Measurements from ENCODE around the gene TP53BP1. TPM values are rescaled to one million over a fixed set of nuclear protein-coding genes. Genes with fewer than 3 reads are reported as not detected.
"Not testable (repeated sequence)": the region's sequence is repeated elsewhere in the genome, so short reads cannot be mapped to it uniquely, and the experiment has no call there.

The TP53BP1 gene
- polyA plus RNA-seq (ENCODE audit: insufficient read length in 10 of 10) = 10 to 100 TPM; 32.6 to 62.0 (median 42.5) TPM
- long read RNA-seq, donor 1, partial matches to known transcripts = 0 of 1 reads
- long read RNA-seq, donor 1, other reads (novel, unspliced or antisense) = 0 of 1 reads
- long read RNA-seq, donor 2, full-length matches to known transcripts = 2 of 29 reads
- long read RNA-seq, donor 2, partial matches to known transcripts = 27 of 29 reads
- long read RNA-seq, donor 2, other reads (novel, unspliced or antisense) = 0 of 29 reads
- long read RNA-seq, donor 3 = 0 reads
- long read RNA-seq, donor 4, partial matches to known transcripts = 15 of 15 reads
- long read RNA-seq, donor 4, other reads (novel, unspliced or antisense) = 0 of 15 reads
- long read RNA-seq, donor 5 = 0 reads
- long read RNA-seq, donor 6, full-length matches to known transcripts = 2 of 35 reads
- long read RNA-seq, donor 6, partial matches to known transcripts = 33 of 35 reads
- long read RNA-seq, donor 6, other reads (novel, unspliced or antisense) = 0 of 35 reads
- long read RNA-seq, donor 7, full-length matches to known transcripts = 2 of 2 reads
- long read RNA-seq, donor 7, partial matches to known transcripts = 0 of 2 reads
- long read RNA-seq, donor 7, other reads (novel, unspliced or antisense) = 0 of 2 reads
- long read RNA-seq, donor 8, partial matches to known transcripts = 40 of 40 reads
- long read RNA-seq, donor 8, other reads (novel, unspliced or antisense) = 0 of 40 reads
- long read RNA-seq, donor 9 = 0 reads

GRCh38 chr15:43492673-43493601, at the start of gene TP53BP1:
TSS of gene TP53BP1 (minus strand) at chr15:43493156. CDS start at chr15:43493043, 113 bp downstream.
- DNase-seq = peak; percentile 95 to 98 (median 96)

- DNase-seq = no peak
These were observed 48.8 kb upstream of the TP53BP1 start for GRCh38 chr15:43541785-43542184.

GRCh38 chr15:43538091-43538490, 45.1 kb upstream of the TP53BP1 start:
- no peak for DNase-seq

- DNase-seq = no peak
These were observed 41.9 kb upstream of the TP53BP1 start for GRCh38 chr15:43534897-43535296.

- DNase-seq = not testable (repeated sequence)
These were observed 39.9 kb upstream of the TP53BP1 start for GRCh38 chr15:43532826-43533225.

GRCh38 chr15:43531018-43531670, 38.2 kb upstream of the TP53BP1 start:
- DNase-seq = peak in 1 of 3 donors; percentile 29

- no peak for DNase-seq
These were observed 36.8 kb upstream of the TP53BP1 start for GRCh38 chr15:43529587-43530345.

- DNase-seq = no peak
These were observed 36.2 kb upstream of the TP53BP1 start for GRCh38 chr15:43529141-43529540.

GRCh38 chr15:43528542-43529007, 35.6 kb upstream of the TP53BP1 start:
- no peak for DNase-seq

- no peak for DNase-seq
These were observed 35.0 kb upstream of the TP53BP1 start for GRCh38 chr15:43527802-43528541.

- no peak for DNase-seq
These were observed 34.3 kb upstream of the TP53BP1 start for GRCh38 chr15:43527016-43527801.

GRCh38 chr15:43526261-43526930, 33.4 kb upstream of the TP53BP1 start:
- no peak for DNase-seq

GRCh38 chr15:43525131-43525530, 32.2 kb upstream of the TP53BP1 start:
- DNase-seq = no peak

- DNase-seq = no peak
These were observed 31.4 kb upstream of the TP53BP1 start for GRCh38 chr15:43524254-43524845.

- no peak for DNase-seq
These were observed 30.7 kb upstream of the TP53BP1 start for GRCh38 chr15:43523646-43524045.

- DNase-seq = no peak
These were observed 29.3 kb upstream of the TP53BP1 start for GRCh38 chr15:43522247-43522646.

- no peak for DNase-seq
These were observed 28.5 kb upstream of the TP53BP1 start for GRCh38 chr15:43521419-43521818.

GRCh38 chr15:43520138-43520537, 27.2 kb upstream of the TP53BP1 start:
- no peak for DNase-seq

All from muscle of back (tissue), 13 donors.